SK-N-SH (cell line): ENCODE measurements around the gene STMND1. TPM values are rescaled to one million over a fixed set of nuclear protein-coding genes. Genes with fewer than 3 reads are reported as not detected.

Source experiments
- CTCF ChIA-PET: fragments of 300-600, 350-600 bp; formaldehyde crosslinking; extraction: SDS; loops from one replicate; lab custom pipeline; 2021; lab: Yijun Ruan, JAX
- POLR2A ChIA-PET: fragments of 350-600 bp; sonication (Branson Sonifier 250); formaldehyde crosslinking; extraction: SDS; loops from one replicate; lab custom pipeline; 2020; ENCODE audit warnings: antibody characterized with exemption, inconsistent platforms; lab: Yijun Ruan, JAX
- DNase-seq: peaks from one replicate; pipeline ENCODE4 v3.0.0; 2012
- H2AFZ ChIP-seq: fragments of 200-600 bp; sonication (generic); 2 replicates; pipeline ENCODE4 v1.8.1; 2016; ENCODE audit warnings: antibody characterized with exemption, mild to moderate bottlenecking, low read depth
- H3F3A ChIP-seq: fragments of 200-600 bp; sonication (generic); replicated peaks from 2 replicates; pipeline ENCODE3; 2016; ENCODE audit warnings: antibody characterized with exemption, mild to moderate bottlenecking; ENCODE audit not compliant: insufficient read depth
- H3K27ac ChIP-seq, 2 experiments: fragments of 200-500 bp in 1 of 2; fragments of 200-600 bp in 1 of 2; sonication (Bioruptor generic) in 1 of 2; sonication (generic), shearing (Covaris generic) in 1 of 2; 2 replicates each; pipeline versions ENCODE4 v1.5.1 to v1.6.1; 2014 to 2016; ENCODE audit warnings: low read depth in 2 of 2, inconsistent platforms in 1 of 2, low read length in 1 of 2, mild to moderate bottlenecking in 1 of 2, mixed read lengths in 1 of 2
- H3K27me3 ChIP-seq: fragments of 200-600 bp; sonication (generic), shearing (Covaris generic); 2 replicates; pipeline ENCODE4 v1.6.1; 2016; ENCODE audit warnings: mixed run types; ENCODE audit not compliant: insufficient read depth
- H3K36me3 ChIP-seq, 2 experiments: fragments of 200-500 bp in 1 of 2; fragments of 200-600 bp in 1 of 2; sonication (Bioruptor generic) in 1 of 2; sonication (generic) in 1 of 2; replicated peaks in 1 of 2; 2 replicates each; pipeline versions ENCODE3 to v1.5.1; 2014 to 2016; ENCODE audit warnings: low read length in 1 of 2, mild to moderate bottlenecking in 1 of 2; ENCODE audit not compliant: insufficient read depth in 2 of 2, control insufficient read depth in 1 of 2
- H3K4me1 ChIP-seq, 2 experiments: fragments of 200-500 bp in 1 of 2; fragments of 200-600 bp in 1 of 2; sonication (Bioruptor generic) in 1 of 2; sonication (generic), shearing (Covaris generic) in 1 of 2; 2 replicates each; pipeline versions ENCODE4 v1.5.1 to v1.6.1; 2014 to 2016; ENCODE audit warnings: low read depth in 1 of 2, low read length in 1 of 2, mixed run types in 1 of 2; ENCODE audit not compliant: insufficient read depth in 2 of 2, control insufficient read depth in 1 of 2
- H3K4me2 ChIP-seq: fragments of 200-600 bp; sonication (generic), shearing (Covaris generic); 2 replicates; pipeline ENCODE4 v1.6.1; 2017; ENCODE audit warnings: mixed run types
- H3K4me3 ChIP-seq, 2 experiments: fragments of 200-500 bp in 1 of 2; fragments of 200-600 bp in 1 of 2; sonication (Bioruptor generic) in 1 of 2; sonication (generic), shearing (Covaris generic) in 1 of 2; 2 replicates each; pipeline versions ENCODE4 v1.5.1 to v1.8.1; 2014 to 2016; ENCODE audit warnings: low read depth in 2 of 2, inconsistent platforms in 1 of 2, low read length in 1 of 2, mild to moderate bottlenecking in 1 of 2, mixed read lengths in 1 of 2, moderate library complexity in 1 of 2
- H3K79me2 ChIP-seq: fragments of 200-600 bp; sonication (generic); 2 replicates; pipeline ENCODE4 v1.8.1; 2017; ENCODE audit warnings: mild to moderate bottlenecking; ENCODE audit not compliant: insufficient read depth
- H3K9ac ChIP-seq: fragments of 200-600 bp; sonication (generic); 2 replicates; pipeline ENCODE4 v1.6.1; 2017; ENCODE audit warnings: mixed run types
- H3K9me2 ChIP-seq: fragments of 200-600 bp; sonication (generic); 2 replicates; pipeline ENCODE4 v1.6.1; 2017; ENCODE audit warnings: mixed run types
- H3K9me3 ChIP-seq: fragments of 200-600 bp; sonication (generic); 2 replicates; pipeline ENCODE4 v1.6.1; 2017; ENCODE audit warnings: mixed run types, mild to moderate bottlenecking, moderate library complexity
- H4K20me1 ChIP-seq: fragments of 200-600 bp; sonication (generic); 2 replicates; pipeline ENCODE4 v1.6.1; 2017; ENCODE audit warnings: mild to moderate bottlenecking, mixed run types; ENCODE audit not compliant: insufficient read depth
- CHD2 ChIP-seq: fragments of 150-350 bp; IDR thresholded peaks from 2 replicates; pipeline ENCODE4 v1.6.1; 2018; ENCODE audit warnings: low read length; ENCODE audit not compliant: partially characterized antibody
- EZH2phosphoT487 ChIP-seq: fragments of 200-600 bp; sonication (generic); IDR thresholded peaks from 2 replicates; pipeline ENCODE4 v1.6.1; 2017; ENCODE audit warnings: low read depth, mixed run types, mild to moderate bottlenecking, antibody characterized with exemption, moderate library complexity, borderline replicate concordance
- FOSL2 ChIP-seq: IDR thresholded peaks from 2 replicates; pipeline ENCODE4 v1.4.0; 2012; ENCODE audit warnings: low read depth, mild to moderate bottlenecking, moderate library complexity, borderline replicate concordance
- FOXJ3 ChIP-seq: sonication (generic); formaldehyde crosslinking; IDR thresholded peaks from 2 replicates; pipeline ENCODE4 v1.5.1; 2020; ENCODE audit warnings: mild to moderate bottlenecking, missing genetic modification reagents
- GABPA ChIP-seq: IDR thresholded peaks from 2 replicates; pipeline ENCODE4 v1.4.0; 2012; ENCODE audit warnings: low read depth, mild to moderate bottlenecking
- JUND ChIP-seq: IDR thresholded peaks from 2 replicates; pipeline ENCODE4 v1.4.0; 2012
- MXI1 ChIP-seq: IDR thresholded peaks from 2 replicates; pipeline ENCODE4 v1.6.1; 2012; ENCODE audit warnings: mild to moderate bottlenecking, low read depth, low read length, improper control_type of control experiment
- NRF1 ChIP-seq: IDR thresholded peaks from 2 replicates; pipeline ENCODE4 v1.6.1; 2012; ENCODE audit warnings: low read depth, mild to moderate bottlenecking, low read length
- POLR2AphosphoS5 ChIP-seq: IDR thresholded peaks from 2 replicates; pipeline ENCODE4 v1.6.1; 2012; ENCODE audit warnings: low read depth, low read length
- RAD21 ChIP-seq: IDR thresholded peaks from 2 replicates; pipeline ENCODE4 v1.6.1; 2012; ENCODE audit warnings: mild to moderate bottlenecking, low read length
- RFX5 ChIP-seq: IDR thresholded peaks from 2 replicates; pipeline ENCODE4 v1.6.1; 2012; ENCODE audit warnings: mild to moderate bottlenecking, improper control_type of control experiment, low read length
- SIN3A ChIP-seq: IDR thresholded peaks from 2 replicates; pipeline ENCODE4 v1.6.1; 2012; ENCODE audit warnings: low read depth, mild to moderate bottlenecking, low read length, moderate library complexity, borderline replicate concordance
- SMC3 ChIP-seq: IDR thresholded peaks from 2 replicates; pipeline ENCODE4 v1.6.1; 2012; ENCODE audit warnings: low read depth, low read length, improper control_type of control experiment
- TCF12 ChIP-seq: IDR thresholded peaks from 2 replicates; pipeline ENCODE4 v1.4.0; 2012
- USF1 ChIP-seq: IDR thresholded peaks from 2 replicates; pipeline ENCODE4 v1.4.0; 2012; ENCODE audit warnings: low read depth, borderline replicate concordance
- USF2 ChIP-seq: fragments of 150-350 bp; IDR thresholded peaks from 2 replicates; pipeline ENCODE4 v1.6.1; 2017; ENCODE audit warnings: antibody characterized with exemption, low read length, low read depth, borderline replicate concordance
- WGBS: methylation state at CpG from one replicate; pipeline ENCODE4 v1.1.6; 2017; ENCODE audit warnings: low lambda C conversion rate; 5-methylcytosine and 5-hydroxymethylcytosine counted together
- polyA plus RNA-seq, 3 experiments: library from polyadenylated mRNA; depleted of rRNA; stranded (reverse); fragments of >200 nt; gene quantifications; 2 replicates each; pipeline ENCODE4 v1.2.3, GENCODE V29; 2012
- TF ChIP-seq, protein P1 (sequence below): fragments of 150-350 bp; IDR thresholded peaks from 2 replicates; pipeline ENCODE4 v1.6.1; 2016; ENCODE audit warnings: mild to moderate bottlenecking, low read depth, low read length
- TF ChIP-seq, protein P2 (sequence below): IDR thresholded peaks from 2 replicates; pipeline ENCODE4 v1.4.0; 2012; ENCODE audit warnings: low read depth
- TF ChIP-seq, protein P3 (sequence below): IDR thresholded peaks from 2 replicates; pipeline ENCODE4; 2012

STMND1 gene
- polyA plus RNA-seq, 1 of the 3 experiments (the other 2 are of a cell fraction), result not detected

- H3K9me3 ChIP-seq, result no peaks in the 10 kb centered on the region
- no peaks in the 10 kb centered on the region for H3K27me3 ChIP-seq
- H2AFZ ChIP-seq, result no peak overlapping the region
- no peak overlapping the region for H3K9ac ChIP-seq
- CTCF ChIA-PET, result interaction anchor here (2.3 kb wide), 1 partner anchor 13 kb away, joined by 9 read pairs; no protein-coding TSS in a partner anchor
- no peak for TF ChIP-seq JUND
- 79% methylated on average over 6 of the region's 6 CpGs for WGBS
- H3K27ac ChIP-seq, result no peak overlapping the region
- DNase-seq, result no peak
- no peaks in the 10 kb centered on the region for H3K36me3 ChIP-seq
- no peaks in the 10 kb centered on the region for H3K79me2 ChIP-seq
- H3F3A ChIP-seq, result peaks cover 14% of the 10 kb centered on the region
- H4K20me1 ChIP-seq, result no peaks in the 10 kb centered on the region
- H3K9me2 ChIP-seq, result no peaks in the 10 kb centered on the region
- no peak overlapping the region for H3K4me2 ChIP-seq
- H3K4me1 ChIP-seq, result 0 out of 4 replicates have a peak, but pooled peaks cover 0 to 7% of the 10 kb centered on the region in 2 experiments
- H3K4me3 ChIP-seq, result no peak overlapping the region
- POLR2A ChIA-PET, result no interaction called here
Observed at GRCh38 chr6:17169291-17169690, 67.4 kb downstream of the STMND1 start.

GRCh38 chr6:17169711-17170110 lies 67.9 kb downstream of the STMND1 start:
- Histone ChIP-seq H3K27me3 (no peaks in the 10 kb centered on the region), H2AFZ (no peak overlapping the region), H3K4me2 (no peak overlapping the region), H3K27ac (no peak overlapping the region), H3K79me2 (no peaks in the 10 kb centered on the region), H3K4me3 (no peak overlapping the region), H3K9ac (no peak overlapping the region), H3F3A (peaks cover 11% of the 10 kb centered on the region), H3K4me1 (0 out of 4 replicates have a peak, but pooled peaks cover 0 to 7% of the 10 kb centered on the region in 2 experiments), H4K20me1 (no peaks in the 10 kb centered on the region), H3K9me2 (no peaks in the 10 kb centered on the region), H3K36me3 (no peaks in the 10 kb centered on the region), H3K9me3 (no peaks in the 10 kb centered on the region)
- ChIA-PET CTCF (interaction anchor here (2.3 kb wide), 1 partner anchor 13 kb away, joined by 9 read pairs; no protein-coding TSS in a partner anchor), POLR2A (no interaction called here)
- DNase-seq, result no peak
- no peak for TF ChIP-seq EZH2phosphoT487
- no peak for TF ChIP-seq CHD2
- no peak for TF ChIP-seq TCF12
- WGBS, result 89% methylated on average over 4 of the region's 6 CpGs

DNA sequence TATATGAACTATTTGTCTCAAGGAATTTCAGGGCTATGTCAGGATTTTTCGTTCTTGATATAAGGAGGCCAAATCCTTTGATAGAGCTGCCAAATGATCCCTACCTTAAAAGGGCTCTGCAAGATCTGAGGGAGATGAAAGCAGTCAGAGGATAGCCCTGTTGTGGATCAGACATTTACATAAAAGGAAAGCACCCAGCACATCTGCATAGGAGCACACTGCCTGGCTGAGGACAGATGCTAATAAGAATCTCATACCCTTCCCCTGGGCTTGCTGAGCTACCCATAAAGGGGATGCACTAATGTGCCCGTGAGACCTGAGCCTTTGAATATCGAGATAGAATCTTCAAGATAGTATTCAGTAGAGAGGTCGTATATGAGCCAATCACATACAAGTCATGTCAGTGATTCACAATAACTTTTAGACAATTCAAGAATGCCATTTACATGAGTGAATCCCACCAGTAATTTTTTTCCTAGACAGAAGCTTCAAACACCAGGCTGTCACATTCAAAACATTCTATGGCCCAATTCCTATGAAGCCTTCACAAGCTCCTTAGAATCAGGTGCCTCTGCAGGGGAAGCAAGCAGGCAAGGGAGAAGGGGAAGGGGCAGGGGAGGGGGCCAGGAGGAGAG lies 71.1 kb downstream of the STMND1 start:
- Histone ChIP-seq H3K36me3 (no peaks in the 10 kb centered on the region), H3K4me3 (no peak overlapping the region), H3K9me2 (no peaks in the 10 kb centered on the region), H3K9me3 (no peaks in the 10 kb centered on the region), H3K4me1 (no peaks in the 10 kb centered on the region), H3K9ac (no peak overlapping the region), H3K79me2 (no peaks in the 10 kb centered on the region), H2AFZ (no peak overlapping the region), H3K4me2 (no peak overlapping the region), H4K20me1 (no peaks in the 10 kb centered on the region), H3K27me3 (no peaks in the 10 kb centered on the region), H3F3A (no peaks in the 10 kb centered on the region), H3K27ac (no peak overlapping the region)
- DNase-seq, result no peak
- CTCF ChIA-PET, result no interaction called here
- 51% methylated on average over 4 of the region's 4 CpGs for WGBS
- POLR2A ChIA-PET, result no interaction called here
- TF ChIP-seq, protein P1, sequence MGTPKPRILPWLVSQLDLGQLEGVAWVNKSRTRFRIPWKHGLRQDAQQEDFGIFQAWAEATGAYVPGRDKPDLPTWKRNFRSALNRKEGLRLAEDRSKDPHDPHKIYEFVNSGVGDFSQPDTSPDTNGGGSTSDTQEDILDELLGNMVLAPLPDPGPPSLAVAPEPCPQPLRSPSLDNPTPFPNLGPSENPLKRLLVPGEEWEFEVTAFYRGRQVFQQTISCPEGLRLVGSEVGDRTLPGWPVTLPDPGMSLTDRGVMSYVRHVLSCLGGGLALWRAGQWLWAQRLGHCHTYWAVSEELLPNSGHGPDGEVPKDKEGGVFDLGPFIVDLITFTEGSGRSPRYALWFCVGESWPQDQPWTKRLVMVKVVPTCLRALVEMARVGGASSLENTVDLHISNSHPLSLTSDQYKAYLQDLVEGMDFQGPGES, result no peak
- TF ChIP-seq USF2 (no peak), NRF1 (no peak), FOSL2 (no peak), SMC3 (no peak), RAD21 (no peak), USF1 (no peak), RFX5 (no peak), JUND (no peak), POLR2AphosphoS5 (no peak), FOXJ3 (CRISPR knock-in tag) (no peak), GABPA (no peak), MXI1 (no peak), SIN3A (no peak)
- TF ChIP-seq, protein P2, sequence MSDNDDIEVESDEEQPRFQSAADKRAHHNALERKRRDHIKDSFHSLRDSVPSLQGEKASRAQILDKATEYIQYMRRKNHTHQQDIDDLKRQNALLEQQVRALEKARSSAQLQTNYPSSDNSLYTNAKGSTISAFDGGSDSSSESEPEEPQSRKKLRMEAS, result no peak
- TF ChIP-seq, protein P3, sequence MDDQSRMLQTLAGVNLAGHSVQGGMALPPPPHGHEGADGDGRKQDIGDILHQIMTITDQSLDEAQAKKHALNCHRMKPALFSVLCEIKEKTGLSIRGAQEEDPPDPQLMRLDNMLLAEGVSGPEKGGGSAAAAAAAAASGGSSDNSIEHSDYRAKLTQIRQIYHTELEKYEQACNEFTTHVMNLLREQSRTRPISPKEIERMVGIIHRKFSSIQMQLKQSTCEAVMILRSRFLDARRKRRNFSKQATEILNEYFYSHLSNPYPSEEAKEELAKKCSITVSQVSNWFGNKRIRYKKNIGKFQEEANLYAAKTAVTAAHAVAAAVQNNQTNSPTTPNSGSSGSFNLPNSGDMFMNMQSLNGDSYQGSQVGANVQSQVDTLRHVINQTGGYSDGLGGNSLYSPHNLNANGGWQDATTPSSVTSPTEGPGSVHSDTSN, result no peak
